Inferior parietal cortex (tissue), 1 donor: Measurements from ENCODE around the gene PCSK6.
"Not testable (repeated sequence)": the region's sequence is repeated elsewhere in the genome, so short reads cannot be mapped to it uniquely, and the experiment has no call there.

ENCODE experiments used
- DNase-seq: peaks from one replicate; pipeline ENCODE4 v3.0.0-alpha.2; 2016; ENCODE audit errors: extremely low spot score

Gene PCSK6

DNA sequence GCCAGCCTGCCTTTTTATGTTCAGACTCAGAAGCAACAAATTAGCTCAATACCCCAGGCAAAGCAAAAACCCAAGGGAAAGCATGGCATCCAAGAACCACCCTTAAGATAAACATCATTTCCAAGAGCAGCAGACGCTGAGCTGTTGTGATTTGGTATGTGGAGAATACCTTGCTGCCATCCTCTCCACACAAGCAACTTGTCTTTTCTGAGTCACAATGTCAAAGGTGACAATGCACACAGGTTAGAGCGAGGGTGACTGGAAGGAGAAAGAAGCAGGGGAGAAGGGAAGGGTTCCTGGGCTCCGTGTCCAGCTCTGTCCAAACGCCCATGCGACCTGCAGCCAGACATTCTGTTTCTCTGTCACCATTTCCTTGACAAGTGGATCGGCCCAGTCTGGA is 6.0 kb downstream of the PCSK6 start:
- DNase-seq, result no peak

DNA sequence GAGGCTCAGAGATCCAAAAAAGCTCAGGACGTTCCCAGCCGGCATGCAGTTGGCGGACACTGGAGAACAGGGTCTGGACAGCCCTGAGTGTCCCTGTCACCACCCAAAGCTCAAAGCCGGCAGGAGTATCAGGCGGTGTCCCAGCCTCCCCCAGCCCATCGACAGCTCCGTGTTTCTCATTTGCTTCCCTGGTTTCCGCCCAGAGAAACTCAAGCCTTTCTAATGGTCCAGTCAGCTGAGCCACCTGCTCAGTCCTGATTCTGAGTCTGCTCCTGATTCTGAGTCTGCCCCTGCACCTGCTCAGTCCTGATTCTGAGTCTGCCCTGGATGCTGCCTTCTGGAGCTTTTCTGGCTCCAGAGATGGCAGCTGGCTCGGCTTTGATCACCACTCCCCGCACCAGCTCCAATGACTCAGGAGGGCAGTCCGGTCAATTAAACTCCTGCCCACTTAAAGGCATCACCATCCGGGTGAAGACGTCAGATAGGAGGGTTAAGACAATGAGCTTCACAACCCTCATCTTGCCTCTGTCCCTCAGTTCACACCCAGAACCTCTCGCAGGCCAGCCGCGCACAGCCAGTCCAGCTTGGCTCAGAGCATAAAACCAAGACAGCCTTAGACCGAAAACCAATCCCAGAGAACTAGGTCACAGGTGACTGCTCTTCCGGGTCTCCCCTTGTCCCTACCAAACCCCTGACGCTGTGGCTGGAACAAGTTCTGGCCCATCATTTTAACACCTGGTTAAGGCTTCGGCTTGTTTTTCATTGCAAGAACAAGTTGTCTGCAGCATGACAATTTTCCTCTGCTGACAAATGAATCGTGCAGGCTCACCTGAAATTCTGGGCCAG is 6.8 kb downstream of the PCSK6 start:
- DNase-seq, result no peak

DNA sequence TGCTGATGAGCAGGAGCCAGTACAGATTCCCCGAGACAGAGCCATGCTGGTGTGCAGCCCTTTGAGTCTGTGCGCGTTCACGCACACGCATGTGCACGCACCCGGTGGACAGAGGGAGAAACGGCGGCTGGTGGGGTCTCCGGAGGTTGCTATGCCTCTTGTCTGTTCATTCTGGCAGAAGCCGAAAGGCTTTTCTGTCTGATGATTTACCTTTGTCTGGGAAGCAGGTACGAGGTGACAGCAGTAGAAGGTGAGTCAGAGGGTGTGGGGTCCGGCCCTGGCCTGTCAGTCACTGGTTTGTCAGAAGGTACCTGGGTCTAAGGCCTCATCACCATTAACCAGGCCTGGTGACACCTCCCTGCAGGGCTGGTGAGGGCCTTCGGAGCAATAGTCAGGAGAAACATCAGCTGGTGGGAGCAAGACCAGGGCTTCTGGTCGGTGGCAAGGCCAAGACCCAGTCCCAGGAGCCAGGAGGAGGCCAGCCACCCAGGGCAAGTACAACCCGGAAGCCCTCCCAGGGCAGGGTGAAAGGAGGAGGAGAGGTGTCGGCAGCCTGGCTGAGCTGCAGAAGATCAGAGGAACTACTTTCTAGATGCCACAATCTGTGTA is 7.5 kb downstream of the PCSK6 start:
- no peak for DNase-seq

DNA sequence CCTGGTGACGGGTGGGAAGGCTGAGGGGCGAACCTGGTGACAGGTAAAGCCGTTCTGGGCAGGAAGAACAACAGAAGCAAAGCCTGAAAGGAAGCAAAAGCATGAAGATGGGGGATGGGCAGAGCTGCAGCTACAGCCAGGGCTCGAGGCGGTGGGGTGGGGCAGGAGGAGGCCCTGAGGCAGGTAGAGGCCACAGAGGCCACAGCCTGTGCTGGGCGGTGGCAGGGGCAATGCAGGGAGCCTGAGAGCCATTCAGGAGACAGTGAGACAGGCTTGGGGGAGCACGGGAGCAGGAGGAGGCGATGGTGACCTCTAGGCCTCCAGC is 8.2 kb downstream of the PCSK6 start:
- no peak for DNase-seq

DNA sequence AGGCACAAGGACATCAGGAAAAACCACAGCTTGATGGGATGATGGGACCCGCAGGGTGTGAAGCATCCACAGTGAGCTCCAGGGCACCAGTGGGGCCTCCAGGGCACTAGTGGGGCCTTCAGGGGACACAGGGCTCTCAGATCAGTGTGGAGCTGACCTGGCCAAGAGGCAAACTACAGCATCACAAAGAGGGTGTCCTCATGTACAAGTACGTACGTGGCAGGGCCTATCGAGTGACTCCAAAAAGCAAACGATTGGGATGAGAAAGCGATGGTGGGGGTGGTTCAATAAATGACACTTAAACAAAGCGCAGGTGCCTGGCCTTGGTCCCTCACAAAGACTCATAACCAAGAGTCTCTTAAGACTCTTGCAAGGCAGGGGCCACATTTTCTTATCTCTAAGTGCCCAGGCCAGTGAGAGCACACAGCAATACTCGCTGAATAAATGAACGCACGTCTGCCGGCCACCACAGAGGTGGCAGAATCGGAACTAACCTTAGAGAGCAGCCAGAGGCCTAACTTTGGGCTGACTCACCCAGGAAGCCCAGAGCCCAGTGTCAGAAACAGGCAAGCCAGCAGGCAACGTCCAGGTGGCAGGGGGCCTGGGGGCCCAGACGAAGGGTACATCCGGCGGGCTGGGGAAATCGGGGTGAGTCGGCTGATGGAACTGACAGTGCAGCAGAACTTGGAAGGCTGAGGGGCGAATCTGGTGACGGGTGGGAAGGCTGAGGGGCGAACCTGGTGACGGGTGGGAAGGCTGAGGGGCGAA is 8.7 kb downstream of the PCSK6 start:
- DNase-seq, result no peak

DNA sequence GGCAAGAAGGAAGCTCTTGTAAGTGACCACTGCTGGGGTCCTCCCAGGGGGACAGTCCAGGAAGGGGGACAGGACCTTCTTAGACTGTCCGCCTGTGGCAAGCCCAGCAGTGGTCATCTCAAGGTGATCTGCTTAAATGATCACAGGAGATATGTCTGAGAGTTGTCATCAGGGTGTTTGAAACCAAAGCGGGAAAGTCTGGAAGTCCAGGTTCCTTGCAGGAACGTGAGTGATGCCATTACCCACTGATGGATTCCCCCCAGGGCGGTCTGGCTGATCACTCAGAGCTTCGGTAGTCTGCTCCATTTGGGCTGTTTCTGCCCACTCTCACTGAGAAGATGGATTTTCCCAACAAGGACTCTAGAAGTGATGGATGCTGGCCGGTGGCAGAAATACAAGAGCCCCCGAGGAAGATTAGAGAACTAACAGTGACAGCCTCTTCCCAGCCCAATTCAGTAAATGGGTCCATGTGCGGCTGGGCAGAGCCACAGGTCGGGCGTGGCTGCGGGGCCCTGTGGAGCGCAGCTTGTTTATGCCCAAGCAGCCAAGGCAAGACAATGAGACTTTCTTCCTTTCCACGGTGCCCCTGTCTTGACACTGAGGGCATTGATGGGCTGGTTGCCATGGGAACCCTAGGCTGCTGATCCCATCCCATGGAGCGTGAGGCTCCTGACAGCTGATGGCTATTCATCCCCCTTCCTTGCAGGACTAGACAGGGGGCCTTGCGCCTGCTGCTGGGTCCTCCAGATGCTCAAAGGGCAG is 9.5 kb downstream of the PCSK6 start:
- DNase-seq, result peak; percentile 81

DNA sequence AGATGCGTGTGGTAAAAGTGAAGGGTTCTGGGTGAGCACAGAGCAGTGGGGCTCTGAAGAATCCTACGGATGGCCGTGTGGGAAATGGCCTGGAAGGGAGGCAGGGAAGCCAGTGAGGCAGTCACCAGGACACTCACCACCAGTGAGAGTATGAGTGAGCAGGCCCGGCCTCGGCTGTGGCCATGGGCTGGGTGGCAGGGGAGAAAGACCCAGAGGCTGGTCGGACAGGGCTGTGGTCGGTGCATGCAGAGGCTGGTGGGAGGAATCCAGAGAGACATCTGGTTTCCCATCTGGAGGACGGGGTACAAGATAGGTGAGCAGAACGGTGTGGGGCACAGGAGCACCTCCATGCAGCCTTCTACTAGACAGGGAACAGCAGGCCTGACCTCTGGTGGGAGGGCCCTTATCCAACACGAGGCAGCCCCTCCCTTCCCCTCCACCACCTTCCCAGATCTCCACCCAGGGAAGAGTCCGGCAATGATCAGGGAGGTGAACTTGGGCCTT is 10.1 kb downstream of the PCSK6 start:
- no peak for DNase-seq

DNA sequence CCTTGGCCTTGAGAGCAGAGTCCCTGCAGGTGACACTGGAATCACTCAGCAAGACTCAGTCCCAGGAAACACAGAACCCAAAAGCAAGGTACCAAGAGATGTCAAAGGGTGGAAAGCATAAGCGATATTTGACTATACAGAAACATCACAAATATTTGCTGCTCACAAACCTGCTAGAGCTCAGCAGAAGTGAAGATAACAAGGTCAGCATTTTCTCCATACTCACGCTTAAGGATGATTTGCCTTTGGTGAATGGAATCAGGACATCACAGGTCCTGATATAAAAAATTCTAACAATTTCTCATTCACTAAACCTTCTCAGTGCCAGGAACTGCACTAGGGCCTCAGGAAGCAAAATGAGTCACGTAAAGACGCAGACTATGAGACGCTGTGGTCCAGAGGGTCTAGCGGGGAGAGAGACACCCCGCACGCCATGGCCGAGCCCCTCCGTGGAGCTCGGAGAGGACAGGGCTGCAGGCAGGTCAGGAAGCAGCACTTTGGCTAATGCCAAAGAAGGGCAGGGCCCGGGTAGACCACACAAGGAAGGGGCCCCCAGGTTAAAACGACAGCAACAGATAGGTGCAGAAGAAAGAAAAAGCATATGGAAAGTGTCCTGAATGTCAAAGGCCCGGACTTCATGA is 10.7 kb downstream of the PCSK6 start:
- no peak for DNase-seq

DNA sequence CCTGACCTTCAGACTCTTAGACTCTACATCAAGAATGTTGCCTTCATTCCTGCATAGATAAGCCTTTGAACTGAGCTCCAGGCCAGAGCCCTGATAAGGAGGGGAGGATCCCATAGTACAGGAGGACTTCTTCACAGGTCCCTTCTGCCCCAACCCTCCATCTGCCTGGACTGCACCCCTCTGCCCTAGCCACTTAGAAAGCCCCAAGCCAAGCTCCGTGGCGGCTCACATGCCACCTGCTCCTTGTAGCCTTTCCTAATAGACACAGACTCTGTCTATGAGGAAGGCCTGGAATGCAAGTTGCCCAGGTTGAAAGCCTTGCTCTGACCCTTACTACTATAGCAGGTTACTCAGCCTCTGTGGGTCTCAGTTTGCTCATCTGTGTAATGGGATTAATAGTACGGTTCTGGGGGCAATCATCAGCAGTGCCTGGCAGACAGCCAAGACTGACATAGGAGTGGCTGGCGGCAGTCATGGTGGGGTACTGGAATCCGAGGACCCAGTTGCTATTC is 11.6 kb downstream of the PCSK6 start:
- DNase-seq, result no peak

DNA sequence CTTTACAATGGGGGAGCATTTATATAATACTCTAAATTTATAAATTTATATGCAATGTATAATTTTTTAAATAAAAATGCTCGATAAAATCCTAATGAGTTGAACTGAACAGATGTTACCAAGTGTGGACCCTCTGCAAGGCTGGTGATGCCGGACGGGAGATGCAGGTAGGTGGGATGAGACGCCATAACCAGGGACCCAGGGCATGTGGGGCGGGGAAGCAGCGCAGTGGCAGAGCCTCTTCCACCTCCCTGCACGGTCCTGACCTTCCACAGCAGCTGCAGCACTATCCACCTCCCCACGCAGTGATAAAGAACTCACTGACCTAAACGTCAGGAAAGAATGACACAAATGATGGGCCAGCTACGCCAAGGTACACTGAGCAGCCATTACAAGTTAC is 12.8 kb downstream of the PCSK6 start:
- no peak for DNase-seq

DNA sequence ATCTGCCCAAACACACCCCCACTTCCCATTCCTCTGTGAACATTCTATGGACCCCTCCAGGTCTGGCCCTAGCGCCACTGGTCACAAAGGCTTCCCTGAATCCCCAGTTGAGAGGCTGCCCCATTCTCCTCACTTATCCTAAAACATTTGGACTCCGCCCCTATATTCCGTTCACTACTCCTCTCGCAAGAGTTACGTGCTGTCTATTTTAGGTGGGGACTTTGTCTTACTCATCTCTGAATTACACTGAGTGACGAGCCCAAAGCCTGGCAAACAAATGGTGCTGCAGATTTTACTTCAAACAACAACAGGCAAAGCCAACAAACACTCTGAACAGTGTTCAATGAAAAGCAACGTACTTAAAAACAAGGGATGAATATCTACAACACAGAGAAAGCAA is 14.5 kb downstream of the PCSK6 start:
- DNase-seq, result no peak

DNA sequence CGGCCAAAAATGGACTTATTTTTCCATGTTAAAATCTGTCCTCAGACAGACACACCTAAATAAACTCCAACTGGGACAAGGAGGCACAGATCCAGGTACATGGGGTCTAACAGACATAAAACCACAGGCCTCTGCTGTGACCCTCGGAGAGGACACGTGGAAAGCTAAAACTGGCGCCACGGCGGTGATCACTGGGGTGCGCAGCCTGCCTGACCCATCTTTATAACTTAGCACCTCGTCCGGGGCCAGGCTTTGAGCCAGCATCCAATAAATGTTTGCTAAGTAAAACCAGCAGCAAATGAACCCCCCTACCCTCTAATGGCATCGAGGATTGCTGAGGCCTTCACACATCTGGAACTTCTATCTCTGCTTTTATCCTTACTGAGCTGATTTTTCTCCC is 15.3 kb downstream of the PCSK6 start:
- no peak for DNase-seq

DNA sequence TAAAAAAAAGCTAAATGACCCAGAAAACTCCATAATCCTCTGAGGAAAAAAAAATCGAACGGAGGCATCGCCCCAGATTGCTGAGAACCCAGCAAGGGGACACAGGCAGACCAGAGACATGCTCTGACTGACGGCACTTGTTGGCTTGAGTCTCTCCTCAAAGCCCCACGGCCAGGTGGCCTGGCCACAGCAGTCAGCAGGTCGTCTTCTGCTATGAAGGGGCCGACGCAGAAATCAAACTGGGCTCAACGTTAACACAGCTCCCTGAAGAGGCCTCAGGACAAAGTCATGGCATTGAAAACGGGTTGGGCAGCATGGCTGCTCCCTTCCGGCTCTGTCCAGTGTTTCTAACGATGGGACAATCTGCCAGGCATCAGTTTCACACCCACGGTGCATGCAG is 17.5 kb downstream of the PCSK6 start:
- DNase-seq, result no peak

DNA sequence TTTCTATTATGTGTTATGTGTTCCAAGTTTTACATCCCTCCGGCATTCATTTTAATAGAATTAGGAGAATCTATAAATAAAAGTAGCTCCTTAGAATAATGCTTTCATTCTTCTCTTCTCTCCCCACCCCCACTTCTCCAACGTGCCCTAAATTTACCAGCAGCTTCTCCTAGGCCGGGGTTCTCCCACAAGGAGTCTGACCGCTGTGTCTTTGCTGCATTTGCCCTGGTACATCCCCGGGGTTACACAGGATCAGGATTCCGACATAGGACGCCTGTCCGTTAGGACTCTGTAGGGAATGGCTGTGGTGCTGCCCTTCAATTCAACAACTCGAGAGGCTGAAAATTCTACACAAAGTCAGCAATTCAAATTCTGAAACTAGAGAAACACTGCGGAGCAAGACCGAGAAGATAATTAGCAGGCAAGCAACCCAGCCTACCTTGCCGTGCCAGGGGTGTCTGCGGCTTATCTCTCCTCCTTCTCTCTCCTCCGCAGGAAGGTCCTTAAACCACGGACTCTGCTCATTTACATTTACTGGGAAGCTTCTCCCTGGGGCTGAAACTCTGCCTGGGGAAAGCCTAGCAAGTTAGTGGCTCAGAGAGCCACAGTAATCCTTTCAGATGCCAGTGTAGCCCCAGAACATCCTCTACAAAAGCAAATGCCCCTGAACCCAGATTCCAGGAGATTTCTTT is 18.8 kb downstream of the PCSK6 start:
- DNase-seq, result no peak

DNA sequence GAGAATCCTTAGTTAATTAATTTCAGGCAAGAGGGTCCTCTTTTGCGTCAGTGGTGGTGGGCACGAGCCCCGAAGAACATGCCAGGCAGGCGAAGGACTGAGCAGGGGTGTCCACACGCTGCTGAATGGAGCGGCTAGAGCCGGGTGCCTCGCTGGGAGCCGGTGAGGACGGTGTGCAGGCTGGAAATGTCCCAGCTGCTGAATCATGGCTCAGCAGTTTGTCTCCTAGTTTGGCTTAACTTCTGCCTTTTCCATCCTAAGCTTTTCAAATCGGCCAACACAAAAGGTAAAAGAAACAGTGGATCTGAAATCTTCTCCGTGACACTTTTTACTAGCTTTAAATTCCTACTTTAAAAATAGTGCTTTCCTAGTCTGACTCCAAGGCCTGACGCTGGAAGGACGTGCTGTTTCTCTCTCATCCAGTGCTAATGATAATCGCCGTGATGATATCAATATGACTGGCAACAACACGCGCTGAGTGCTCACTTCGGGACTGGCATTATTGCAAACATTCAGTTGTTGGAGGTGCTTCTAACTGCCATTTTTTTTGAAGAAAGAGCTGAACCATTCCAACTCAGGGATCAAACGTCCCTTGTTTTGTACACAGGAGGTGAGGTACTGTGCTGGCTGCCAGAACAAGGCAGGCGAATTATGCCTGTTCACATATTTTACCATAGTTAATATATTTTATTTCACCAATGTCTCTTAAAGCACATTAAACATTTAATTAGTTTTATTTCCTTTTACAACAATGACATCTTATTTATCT is 19.8 kb downstream of the PCSK6 start:
- no peak for DNase-seq

DNA sequence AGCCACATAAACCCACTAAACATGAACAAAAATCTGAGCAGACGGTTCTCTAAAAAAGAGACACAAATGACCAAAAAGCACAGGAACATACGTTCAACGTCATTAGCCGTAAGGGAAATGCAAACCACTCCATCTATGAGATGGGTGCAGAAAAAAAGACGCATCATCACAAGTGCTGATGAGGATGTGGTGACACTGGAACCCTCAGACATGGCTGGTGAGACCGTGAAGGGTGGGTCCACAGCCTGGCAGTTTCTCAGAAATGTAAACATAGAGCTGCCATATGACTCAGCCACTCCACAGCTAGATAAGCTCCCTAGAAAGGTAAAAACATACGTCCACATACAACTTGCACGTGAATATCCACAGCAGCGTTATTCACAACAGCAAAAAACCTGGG is 23.3 kb downstream of the PCSK6 start:
- DNase-seq, result no peak

DNA sequence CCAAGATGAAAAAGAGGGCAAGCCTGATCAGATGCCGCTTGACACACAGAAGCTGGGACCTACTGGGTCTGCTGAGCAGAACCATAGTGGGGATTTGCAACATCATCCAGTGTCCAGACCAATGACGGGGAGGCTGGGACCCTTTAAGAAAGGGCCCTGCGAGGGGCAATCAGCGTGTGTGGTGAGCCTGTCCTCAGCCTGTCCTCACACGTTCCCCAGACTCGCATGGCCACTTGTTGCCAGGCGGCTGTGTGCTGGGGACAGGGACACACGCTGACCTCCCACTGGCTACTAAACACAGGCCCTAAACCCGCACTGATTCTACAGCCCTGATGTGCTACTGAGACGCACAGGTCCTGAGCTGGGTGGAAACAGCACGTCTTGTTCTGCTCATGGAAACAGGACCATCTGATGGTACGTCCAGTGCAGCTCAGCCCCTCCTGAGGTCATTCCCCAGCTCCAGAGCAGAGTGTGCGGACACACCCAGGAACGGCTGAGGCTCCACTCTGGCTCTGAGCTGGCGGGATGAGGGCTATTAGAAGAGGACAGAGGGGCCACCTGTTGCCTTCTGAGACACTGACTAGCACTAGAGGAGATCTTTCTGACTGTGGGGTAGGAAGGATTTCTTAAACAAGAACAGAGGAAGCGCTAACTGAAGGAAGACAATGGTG is 24.4 kb downstream of the PCSK6 start:
- no peak for DNase-seq

DNA sequence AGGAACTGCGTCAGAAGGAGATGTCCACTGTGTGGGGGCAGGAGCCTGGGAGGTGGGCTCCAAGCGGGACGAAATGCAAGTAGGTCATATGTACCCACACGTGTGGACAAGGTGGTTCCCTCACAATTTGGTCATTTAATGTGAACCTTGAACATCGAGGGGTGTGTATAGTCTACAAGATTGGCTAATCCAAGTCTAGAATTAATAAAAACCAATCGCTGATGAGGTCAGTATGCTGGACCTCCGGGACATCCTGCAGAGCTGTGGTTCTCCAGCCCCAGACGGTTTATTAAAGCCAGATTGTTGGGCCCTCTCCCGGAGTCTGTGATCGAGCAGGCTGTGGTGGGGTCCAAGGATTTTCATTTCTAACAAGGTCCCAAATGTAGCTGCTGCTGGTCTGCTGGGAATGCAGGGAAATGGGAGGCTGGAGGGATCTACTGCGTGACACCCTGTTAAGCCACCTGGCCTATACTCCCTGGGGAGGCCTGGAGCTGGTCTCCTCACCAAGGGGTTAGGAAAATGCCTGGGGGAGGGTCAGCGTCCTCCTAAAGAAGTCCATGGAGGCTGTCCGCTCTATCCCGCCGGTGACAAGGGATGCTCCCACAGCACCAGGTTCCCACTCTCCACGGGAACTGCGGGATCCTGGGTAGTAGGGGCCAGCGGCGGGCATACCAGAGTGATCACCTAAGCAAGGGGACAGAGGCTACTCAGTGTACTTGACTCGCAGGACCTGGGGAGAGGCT is 25.1 kb downstream of the PCSK6 start:
- DNase-seq, result no peak

DNA sequence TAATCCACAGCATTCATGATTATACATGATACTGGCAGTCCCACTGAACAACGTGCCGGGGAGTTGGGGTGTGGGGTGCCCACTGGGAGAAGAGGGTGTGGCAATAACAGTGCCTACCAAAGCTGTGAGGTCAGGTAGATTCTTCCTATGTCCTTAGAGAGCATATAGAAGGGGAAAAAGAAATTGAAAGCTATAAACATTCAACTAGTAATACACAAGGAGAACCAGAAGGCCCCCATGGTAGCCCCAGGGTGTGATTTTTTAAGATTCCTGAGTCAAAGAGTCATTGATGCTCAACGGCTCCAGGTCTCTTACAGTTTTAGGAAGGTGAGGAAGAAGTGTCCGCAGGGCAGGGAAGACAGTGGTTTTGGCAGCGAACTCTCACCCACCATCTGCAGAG is 25.8 kb downstream of the PCSK6 start:
- DNase-seq, result not testable (repeated sequence)
